ENCODE measurements around the gene FAM124A.

DNA sequence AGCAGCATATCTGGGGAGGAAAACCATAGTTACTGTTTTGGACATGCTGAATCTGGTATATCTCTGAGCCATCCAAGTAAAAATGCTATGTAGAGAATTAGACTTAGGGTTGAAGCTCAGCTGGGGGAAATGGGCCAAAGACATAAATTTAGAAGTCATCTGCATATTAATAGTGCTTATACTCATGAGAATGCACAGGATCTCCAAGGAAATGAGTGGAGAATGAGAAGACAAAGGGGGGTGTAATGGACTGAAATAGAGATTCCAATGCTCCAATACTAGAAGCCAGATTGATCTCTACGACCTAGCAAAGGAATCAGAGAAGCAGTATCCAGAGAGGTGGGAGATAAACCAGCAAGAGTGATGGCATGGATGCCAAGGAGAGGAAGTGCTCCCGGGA, 10.3 kb upstream of the FAM124A start:
- TF ChIP-seq, protein P1, sequence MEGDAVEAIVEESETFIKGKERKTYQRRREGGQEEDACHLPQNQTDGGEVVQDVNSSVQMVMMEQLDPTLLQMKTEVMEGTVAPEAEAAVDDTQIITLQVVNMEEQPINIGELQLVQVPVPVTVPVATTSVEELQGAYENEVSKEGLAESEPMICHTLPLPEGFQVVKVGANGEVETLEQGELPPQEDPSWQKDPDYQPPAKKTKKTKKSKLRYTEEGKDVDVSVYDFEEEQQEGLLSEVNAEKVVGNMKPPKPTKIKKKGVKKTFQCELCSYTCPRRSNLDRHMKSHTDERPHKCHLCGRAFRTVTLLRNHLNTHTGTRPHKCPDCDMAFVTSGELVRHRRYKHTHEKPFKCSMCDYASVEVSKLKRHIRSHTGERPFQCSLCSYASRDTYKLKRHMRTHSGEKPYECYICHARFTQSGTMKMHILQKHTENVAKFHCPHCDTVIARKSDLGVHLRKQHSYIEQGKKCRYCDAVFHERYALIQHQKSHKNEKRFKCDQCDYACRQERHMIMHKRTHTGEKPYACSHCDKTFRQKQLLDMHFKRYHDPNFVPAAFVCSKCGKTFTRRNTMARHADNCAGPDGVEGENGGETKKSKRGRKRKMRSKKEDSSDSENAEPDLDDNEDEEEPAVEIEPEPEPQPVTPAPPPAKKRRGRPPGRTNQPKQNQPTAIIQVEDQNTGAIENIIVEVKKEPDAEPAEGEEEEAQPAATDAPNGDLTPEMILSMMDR (IDR thresholded peaks at IDR 0.05): no peak
- TF ChIP-seq POLR2A (IDR thresholded peaks at IDR 0.05): no peak
